ENCODE data around the gene IKBKE. TPM values are rescaled to one million over a fixed set of nuclear protein-coding genes. Genes with fewer than 3 reads are reported as not detected.

The IKBKE gene
- total and polyA plus RNA-seq, 11 donors, result 0.27 to 10.8 (median 1.1) TPM

- no peak for DNase-seq
- TF ChIP-seq CTCF (IDR thresholded peaks at IDR 0.05) (no peak), POLR2A (IDR thresholded peaks at IDR 0.05) (no peak)
- Histone ChIP-seq H3K4me1 (peaks cover 6 to 45% (median 25%) of the 10 kb centered on the region in 12 donors), H3K27me3 (no peaks in the 10 kb centered on the region), H3K4me3 (no peak overlapping the region), H3K9me3 (no peaks in the 10 kb centered on the region), H3K27ac (no peak overlapping the region), H3K36me3 (peaks cover 0 to 36% (median 0%) of the 10 kb centered on the region in 9 donors)
- WGBS, 4 donors, result 63 to 93% (median 85%) methylated on average over 3 to 4 of the region's 4 CpGs
- intact Hi-C loops (cut with DNase I), result loop anchor here in 5 of 10 donors (5.0 to 10.0 kb wide), 5 partner anchors 40 to 487 kb away; no protein-coding TSS in a partner anchor
- ATAC-seq, result no peak
Observed at GRCh38 chr1:206497363-206497762, 27.1 kb downstream of the IKBKE start.

- WGBS, 4 donors, result 85 to 97% (median 91%) methylated on average over 3 of the region's 3 CpGs
- ATAC-seq, result no peak
- Histone ChIP-seq H3K4me1 (peaks cover 6 to 46% (median 25%) of the 10 kb centered on the region in 12 donors), H3K4me3 (no peak overlapping the region), H3K36me3 (peaks cover 0 to 32% (median 0%) of the 10 kb centered on the region in 9 donors), H3K27ac (no peak overlapping the region), H3K27me3 (no peaks in the 10 kb centered on the region), H3K9me3 (no peaks in the 10 kb centered on the region)
- no peak for DNase-seq
- intact Hi-C loops (cut with DNase I), result loop anchor here in 5 of 10 donors (5.0 to 10.0 kb wide), 5 partner anchors 40 to 487 kb away; no protein-coding TSS in a partner anchor
- TF ChIP-seq POLR2A (IDR thresholded peaks at IDR 0.05), result no peak
- no peak for TF ChIP-seq CTCF (IDR thresholded peaks at IDR 0.05)
Observed at GRCh38 chr1:206497774-206498173, 27.5 kb downstream of the IKBKE start.

GRCh38 chr1:206498685-206499084 lies 28.4 kb downstream of the IKBKE start:
- ATAC-seq (no peak), DNase-seq (peak in 1 of 5 donors; percentile 14)
- intact Hi-C loops (cut with DNase I), result loop anchor here in 5 of 10 donors (5.0 to 10.0 kb wide), 5 partner anchors 39 to 486 kb away; no protein-coding TSS in a partner anchor
- TF ChIP-seq CTCF (IDR thresholded peaks at IDR 0.05) (no peak), POLR2A (IDR thresholded peaks at IDR 0.05) (no peak)
- Histone ChIP-seq H3K4me1 (peaks cover 6 to 55% (median 26%) of the 10 kb centered on the region in 12 donors), H3K27ac (no peak overlapping the region), H3K27me3 (no peaks in the 10 kb centered on the region), H3K4me3 (no peak overlapping the region), H3K36me3 (peaks cover 0 to 23% (median 0%) of the 10 kb centered on the region in 9 donors), H3K9me3 (no peaks in the 10 kb centered on the region)
- WGBS, 4 donors, result 90 to 94% (median 91%) methylated on average over 1 to 2 of the region's 2 CpGs

GRCh38 chr1:206500046-206500445 lies 29.8 kb downstream of the IKBKE start:
- intact Hi-C loops (cut with DNase I), result no loop called here
- WGBS, 4 donors, result 96 to 100% (median 98%) methylated on average over 3 of the region's 3 CpGs
- no peak for ATAC-seq
- peaks cover 6 to 61% (median 34%) of the 10 kb centered on the region in 12 donors for H3K4me1 ChIP-seq
- peak in 1 of 5 donors; percentile 10 for DNase-seq
- no peaks in the 10 kb centered on the region for H3K27me3 ChIP-seq
- no peak overlapping the region for H3K4me3 ChIP-seq
- H3K36me3 ChIP-seq, result peaks cover 0 to 15% (median 0%) of the 10 kb centered on the region in 9 donors
- no peak overlapping the region for H3K27ac ChIP-seq
- H3K9me3 ChIP-seq, result no peaks in the 10 kb centered on the region
- TF ChIP-seq POLR2A (IDR thresholded peaks at IDR 0.05), result no peak
- no peak for TF ChIP-seq CTCF (IDR thresholded peaks at IDR 0.05)

Data from heart left ventricle (tissue), 16 donors.